Measurements from ENCODE around the gene CPNE4.

Gene CPNE4

DNA sequence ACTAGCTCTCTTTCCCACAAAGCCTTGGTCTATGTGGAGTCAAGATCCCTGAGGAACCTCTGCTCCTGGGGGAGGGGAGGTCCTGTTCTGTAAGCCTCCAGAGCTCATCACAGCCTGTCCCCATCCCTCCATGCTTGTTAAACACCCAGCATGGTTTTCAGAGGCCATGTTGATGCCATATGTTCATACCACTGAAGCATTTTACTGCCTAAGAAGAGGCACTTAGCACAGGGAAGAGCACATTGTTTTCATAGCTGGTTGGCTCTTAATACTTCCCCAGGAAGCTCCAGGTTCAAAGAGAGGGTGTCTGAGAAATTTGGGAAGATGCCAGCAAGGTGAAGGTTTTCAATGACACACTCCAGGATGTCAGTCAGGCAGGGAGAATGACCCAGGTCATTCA, 25.6 kb downstream of the CPNE4 start:
- Histone ChIP-seq H3K27me3 (replicated peaks; ENCODE audit: insufficient read depth, low read length) (no peaks in the 10 kb centered on the region), H3F3A (ENCODE audit: insufficient read depth, low read length) (no peaks in the 10 kb centered on the region), H3K27ac (ENCODE audit: low read length) (no peak overlapping the region), H3K36me3 (replicated peaks; ENCODE audit: insufficient read depth, low read length) (no peaks in the 10 kb centered on the region), H3K4me2 (ENCODE audit: low read depth, low read length) (no peak overlapping the region), H4K20me1 (ENCODE audit: insufficient read depth, low read length) (no peaks in the 10 kb centered on the region), H3K9me3 (replicated peaks; ENCODE audit: insufficient read depth, low read length) (no peaks in the 10 kb centered on the region), H3K4me1 (ENCODE audit: low read length) (no peaks in the 10 kb centered on the region), H2AFZ (ENCODE audit: low read length) (no peak overlapping the region), H3K4me3 (ENCODE audit: low read length) (no peak overlapping the region), H3K79me2 (ENCODE audit: low read length) (no peaks in the 10 kb centered on the region), H3K9me2 (replicated peaks; ENCODE audit: insufficient read depth, low read length) (no peaks in the 10 kb centered on the region), H3K9ac (ENCODE audit: low read length) (no peak overlapping the region)
- DNase-seq: no peak
- TF ChIP-seq EZH2phosphoT487 (IDR thresholded peaks at IDR 0.05; ENCODE audit: low read length) (no peak), EZH2 (optimal IDR thresholded peaks at IDR 0.05; ENCODE audit: low read depth, low read length) (no peak)
- TF ChIP-seq, protein P1, sequence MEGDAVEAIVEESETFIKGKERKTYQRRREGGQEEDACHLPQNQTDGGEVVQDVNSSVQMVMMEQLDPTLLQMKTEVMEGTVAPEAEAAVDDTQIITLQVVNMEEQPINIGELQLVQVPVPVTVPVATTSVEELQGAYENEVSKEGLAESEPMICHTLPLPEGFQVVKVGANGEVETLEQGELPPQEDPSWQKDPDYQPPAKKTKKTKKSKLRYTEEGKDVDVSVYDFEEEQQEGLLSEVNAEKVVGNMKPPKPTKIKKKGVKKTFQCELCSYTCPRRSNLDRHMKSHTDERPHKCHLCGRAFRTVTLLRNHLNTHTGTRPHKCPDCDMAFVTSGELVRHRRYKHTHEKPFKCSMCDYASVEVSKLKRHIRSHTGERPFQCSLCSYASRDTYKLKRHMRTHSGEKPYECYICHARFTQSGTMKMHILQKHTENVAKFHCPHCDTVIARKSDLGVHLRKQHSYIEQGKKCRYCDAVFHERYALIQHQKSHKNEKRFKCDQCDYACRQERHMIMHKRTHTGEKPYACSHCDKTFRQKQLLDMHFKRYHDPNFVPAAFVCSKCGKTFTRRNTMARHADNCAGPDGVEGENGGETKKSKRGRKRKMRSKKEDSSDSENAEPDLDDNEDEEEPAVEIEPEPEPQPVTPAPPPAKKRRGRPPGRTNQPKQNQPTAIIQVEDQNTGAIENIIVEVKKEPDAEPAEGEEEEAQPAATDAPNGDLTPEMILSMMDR (IDR thresholded peaks at IDR 0.05; ENCODE audit: low read length): no peak

DNA sequence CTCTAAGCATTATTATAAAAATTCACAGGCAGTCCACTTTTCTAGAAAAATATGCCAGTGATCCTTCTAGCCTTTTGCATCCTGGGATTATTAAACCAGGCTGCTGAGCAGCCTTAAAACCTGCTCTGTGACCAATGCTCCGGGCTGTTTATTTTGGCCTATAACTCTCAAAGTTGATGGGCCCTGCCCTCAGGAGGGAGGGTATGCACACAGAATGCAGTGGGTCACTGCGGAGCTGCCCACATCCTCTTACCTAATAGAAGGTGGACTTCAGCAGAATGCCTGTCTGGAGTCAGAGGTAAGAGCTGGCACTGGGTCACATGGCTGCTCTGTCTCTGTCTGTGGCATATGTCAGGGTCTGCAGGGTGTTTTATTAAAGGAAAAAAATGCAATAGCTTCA, 26.0 kb downstream of the CPNE4 start:
- Histone ChIP-seq H3K4me3 (ENCODE audit: low read length) (no peak overlapping the region), H2AFZ (ENCODE audit: low read length) (no peak overlapping the region), H3K27ac (ENCODE audit: low read length) (no peak overlapping the region), H4K20me1 (ENCODE audit: insufficient read depth, low read length) (no peaks in the 10 kb centered on the region), H3K27me3 (replicated peaks; ENCODE audit: insufficient read depth, low read length) (no peaks in the 10 kb centered on the region), H3K4me2 (ENCODE audit: low read depth, low read length) (no peak overlapping the region), H3K36me3 (replicated peaks; ENCODE audit: insufficient read depth, low read length) (no peaks in the 10 kb centered on the region), H3K9me2 (replicated peaks; ENCODE audit: insufficient read depth, low read length) (no peaks in the 10 kb centered on the region), H3F3A (ENCODE audit: insufficient read depth, low read length) (no peaks in the 10 kb centered on the region), H3K9me3 (replicated peaks; ENCODE audit: insufficient read depth, low read length) (no peaks in the 10 kb centered on the region), H3K79me2 (ENCODE audit: low read length) (no peaks in the 10 kb centered on the region), H3K9ac (ENCODE audit: low read length) (no peak overlapping the region), H3K4me1 (ENCODE audit: low read length) (no peaks in the 10 kb centered on the region)
- no peak for DNase-seq
- TF ChIP-seq EZH2phosphoT487 (IDR thresholded peaks at IDR 0.05; ENCODE audit: low read length) (no peak), EZH2 (optimal IDR thresholded peaks at IDR 0.05; ENCODE audit: low read depth, low read length) (no peak)
- TF ChIP-seq, protein P1 (IDR thresholded peaks at IDR 0.05; ENCODE audit: low read length): no peak

DNA sequence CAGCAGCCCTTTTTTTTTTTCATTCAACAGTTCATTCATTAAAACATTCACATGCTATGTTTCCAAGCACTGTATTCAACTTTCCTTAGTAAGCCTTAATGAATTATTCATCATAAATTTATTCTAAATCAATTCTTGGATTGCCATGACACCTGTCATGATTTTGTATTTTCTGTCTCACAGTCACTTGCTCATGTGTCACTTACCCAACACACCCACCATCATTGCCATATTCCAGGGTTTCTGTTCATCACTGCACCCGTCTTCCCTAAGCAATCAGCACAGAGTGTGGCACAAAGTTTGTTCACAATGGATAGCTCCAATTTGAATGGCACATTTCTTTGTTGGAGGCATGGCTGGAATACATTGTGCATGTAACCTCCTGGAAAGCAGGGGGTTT, 27.2 kb downstream of the CPNE4 start:
- no peaks in the 10 kb centered on the region for H3K27me3 ChIP-seq (replicated peaks; ENCODE audit: insufficient read depth, low read length)
- H3K36me3 ChIP-seq (replicated peaks; ENCODE audit: insufficient read depth, low read length): no peaks in the 10 kb centered on the region
- no peaks in the 10 kb centered on the region for H3K9me2 ChIP-seq (replicated peaks; ENCODE audit: insufficient read depth, low read length)
- H3K4me1 ChIP-seq (ENCODE audit: low read length): no peaks in the 10 kb centered on the region
- H3K9ac ChIP-seq (ENCODE audit: low read length): no peak overlapping the region
- H3K4me2 ChIP-seq (ENCODE audit: low read depth, low read length): no peak overlapping the region
- no peak overlapping the region for H3K27ac ChIP-seq (ENCODE audit: low read length)
- TF ChIP-seq EZH2 (optimal IDR thresholded peaks at IDR 0.05; ENCODE audit: low read depth, low read length) (no peak), EZH2phosphoT487 (IDR thresholded peaks at IDR 0.05; ENCODE audit: low read length) (no peak)
- TF ChIP-seq, protein P1 (IDR thresholded peaks at IDR 0.05; ENCODE audit: low read length): no peak
- no peaks in the 10 kb centered on the region for H3K9me3 ChIP-seq (replicated peaks; ENCODE audit: insufficient read depth, low read length)
- H3F3A ChIP-seq (ENCODE audit: insufficient read depth, low read length): no peaks in the 10 kb centered on the region
- DNase-seq: no peak
- H4K20me1 ChIP-seq (ENCODE audit: insufficient read depth, low read length): no peaks in the 10 kb centered on the region
- H3K79me2 ChIP-seq (ENCODE audit: low read length): no peaks in the 10 kb centered on the region
- H2AFZ ChIP-seq (ENCODE audit: low read length): no peak overlapping the region
- H3K4me3 ChIP-seq (ENCODE audit: low read length): no peak overlapping the region
